A549 (cell line): ENCODE results near the gene LOC128125822.

Experiments
- ATAC-seq, 2 experiments: fragments of 200-7000 bp in 1 of 2; fragments of >200 bp in 1 of 2; cut with Nextera tagmentation in 1 of 2; cut with Tn5 transposase in 1 of 2; 3 replicates each; pipeline versions ENCODE4 v1.8.0 to v1.9.1; 2018 to 2020; ENCODE audit warnings: mild to moderate bottlenecking in 1 of 2, moderate library complexity in 1 of 2
- CTCF ChIA-PET: fragments of 300-600 bp; sonication (Branson Sonifier 250); formaldehyde crosslinking; extraction: SDS; loops from one replicate; lab custom pipeline; 2021; ENCODE audit warnings: antibody characterized with exemption, inconsistent platforms; lab: Yijun Ruan, JAX
- POLR2A ChIA-PET: fragments of 350-600 bp; formaldehyde crosslinking; extraction: SDS; loops from one replicate; lab custom pipeline; 2021; ENCODE audit warnings: antibody characterized with exemption, inconsistent platforms; lab: Yijun Ruan, JAX
- DNase-seq, 2 experiments: peaks; one replicate each; pipeline versions ENCODE4 v3.0.0 to v3.0.0-alpha.2; 2011 to 2016; ENCODE audit warnings: low read depth in 1 of 2, low spot score in 1 of 2
- FAIRE-seq: peaks from 2 replicates; lab custom pipeline; 2011; peaks lifted over from hg19 to GRCh38; lab: Jason Lieb, UNC
- H3K27ac ChIP-seq, 2 experiments: fragments of >200 bp; sonication (Bioruptor Twin); formaldehyde crosslinking; 3 replicates each; pipeline ENCODE4 v1.5.1; 2016 to 2017
- H3K4me1 ChIP-seq: fragments of >200 bp; sonication (Bioruptor Twin); formaldehyde crosslinking; 3 replicates; pipeline ENCODE4 v1.6.1; 2016
- H3K4me2 ChIP-seq: fragments of >200 bp; sonication (Bioruptor Twin); formaldehyde crosslinking; 3 replicates; pipeline ENCODE4 v1.6.1; 2016
- H3K4me3 ChIP-seq: fragments of >200 bp; sonication (Bioruptor Twin); formaldehyde crosslinking; 3 replicates; pipeline ENCODE4 v1.5.1; 2016
- H3K9me3 ChIP-seq: fragments of >200 bp; sonication (Bioruptor Twin); formaldehyde crosslinking; 3 replicates; pipeline ENCODE4 v1.6.1; 2016
- CBX2 ChIP-seq: fragments of 200-600 bp; sonication (generic); IDR thresholded peaks from 2 replicates; pipeline ENCODE4 v1.6.1; 2016; ENCODE audit warnings: low read depth, mild to moderate bottlenecking, borderline replicate concordance
- CHD2 ChIP-seq: fragments of 150-350 bp; IDR thresholded peaks from 2 replicates; pipeline ENCODE4 v1.6.1; 2014; ENCODE audit warnings: low read length; ENCODE audit not compliant: partially characterized antibody
- CTCF ChIP-seq: fragments of >200 bp; sonication (Bioruptor Twin); formaldehyde crosslinking; IDR thresholded peaks from 3 replicates; pipeline ENCODE4 v1.5.1; 2016
- EHMT2 ChIP-seq: fragments of 200-600 bp; sonication (generic); IDR thresholded peaks from 2 replicates; pipeline ENCODE4 v1.6.1; 2016; ENCODE audit warnings: antibody characterized with exemption, low read depth, mild to moderate bottlenecking, moderate library complexity
- EP300 ChIP-seq, 2 experiments: fragments of >200 bp; sonication (Bioruptor Twin); formaldehyde crosslinking; IDR thresholded peaks; 2 replicates in 1 of 2; 3 replicates in 1 of 2; pipeline ENCODE4 v1.6.1; 2016 to 2017
- FOSB ChIP-seq: fragments of 250-450 bp; sonication (Bioruptor Pico); IDR thresholded peaks from 2 replicates; pipeline ENCODE4 v1.5.0; 2020; ENCODE audit warnings: mild to moderate bottlenecking, moderate library complexity
- FOSL2 ChIP-seq, 2 experiments: fragments of 450-650 bp in 1 of 2; fragments of >200 bp in 1 of 2; sonication (Bioruptor Twin) in 1 of 2; formaldehyde crosslinking; IDR thresholded peaks; 2 replicates each; pipeline versions ENCODE4 v1.5.0 to v1.6.1; 2016 to 2020; ENCODE audit warnings: mild to moderate bottlenecking in 1 of 2, moderate library complexity in 1 of 2
- FOXS1 ChIP-seq: fragments of 250-450 bp; sonication (Bioruptor Pico); IDR thresholded peaks from 2 replicates; pipeline ENCODE4 v1.5.0; 2020; ENCODE audit warnings: mild to moderate bottlenecking, moderate library complexity
- HES2 ChIP-seq: fragments of >200 bp; sonication (Bioruptor Twin); formaldehyde crosslinking; IDR thresholded peaks from 2 replicates; pipeline ENCODE4 v1.6.1; 2016
- HEYL ChIP-seq: fragments of 250-450 bp; sonication (Bioruptor Pico); IDR thresholded peaks from 2 replicates; pipeline ENCODE4 v1.8.0; 2021; ENCODE audit warnings: mild to moderate bottlenecking, moderate library complexity
- HMGXB4 ChIP-seq: fragments of 250-450 bp; sonication (Bioruptor Pico); IDR thresholded peaks from 2 replicates; pipeline ENCODE4 v1.5.0; 2021; ENCODE audit warnings: mild to moderate bottlenecking, moderate library complexity, borderline replicate concordance
- HOXB5 ChIP-seq: fragments of 250-450 bp; sonication (Bioruptor Pico); IDR thresholded peaks from 2 replicates; pipeline ENCODE4 v1.5.0; 2020; ENCODE audit warnings: mild to moderate bottlenecking, moderate library complexity
- JUN ChIP-seq, 2 experiments: fragments of >200 bp; sonication (Bioruptor Twin); formaldehyde crosslinking; IDR thresholded peaks; 2 replicates in 1 of 2; 3 replicates in 1 of 2; pipeline ENCODE4 v1.6.1; 2016 to 2017
- JUNB ChIP-seq: fragments of >200 bp; sonication (Bioruptor Twin); formaldehyde crosslinking; IDR thresholded peaks from 2 replicates; pipeline ENCODE4 v1.6.1; 2016
- NFE2L2 ChIP-seq: fragments of 150-350 bp; conservative IDR thresholded peaks from 2 replicates; pipeline ENCODE4 v1.6.1; 2014; ENCODE audit warnings: low read length
- NR3C1 ChIP-seq: fragments of >200 bp; sonication (Bioruptor Twin); formaldehyde crosslinking; IDR thresholded peaks from 3 replicates; pipeline ENCODE4 v1.6.1; 2017
- POLR2AphosphoS2 ChIP-seq: conservative IDR thresholded peaks from 2 replicates; pipeline ENCODE4 v1.6.1; 2012; ENCODE audit warnings: low read length, improper control_type of control experiment, inconsistent platforms
- RCOR1 ChIP-seq: fragments of 150-350 bp; IDR thresholded peaks from 2 replicates; pipeline ENCODE4 v1.6.1; 2014; ENCODE audit warnings: antibody characterized with exemption, low read length, low read depth
- RNF2 ChIP-seq: fragments of 200-600 bp; sonication (generic); IDR thresholded peaks from 2 replicates; pipeline ENCODE4 v1.6.1; 2016; ENCODE audit warnings: low read depth, mild to moderate bottlenecking, antibody characterized with exemption, moderate library complexity, borderline replicate concordance
- ZC3H11A ChIP-seq: fragments of 450-650 bp; IDR thresholded peaks from 2 replicates; pipeline ENCODE4 v1.6.1; 2014; ENCODE audit warnings: antibody characterized with exemption, mild to moderate bottlenecking
- WGBS: methylation state at CpG from one replicate; pipeline ENCODE4 v1.1.6; 2017; ENCODE audit errors: missing lambda C conversion rate; 5-methylcytosine and 5-hydroxymethylcytosine counted together

LOC128125822 gene

GRCh38 chr6:63576985-63577712 is 4.9 kb downstream of the LOC128125822 start:
- FAIRE-seq: no peak
- no peak for ATAC-seq
- H3K4me1 ChIP-seq: peaks cover 53% of the 10 kb centered on the region
- ChIA-PET CTCF (interaction anchor here (0.6 to 1.7 kb wide), 6 partner anchors 15 to 225 kb away, joined by 3 to 8 read pairs (median 4); no protein-coding TSS in a partner anchor), POLR2A (interaction anchor here (1.6 kb wide), 1 partner anchor 135 kb away, joined by 8 read pairs; no protein-coding TSS in a partner anchor)
- H3K9me3 ChIP-seq: no peaks in the 10 kb centered on the region
- TF ChIP-seq POLR2AphosphoS2 (no peak), FOXS1 (CRISPR knock-in tag) (no peak), EHMT2 (no peak), CHD2 (no peak), JUN (IDR thresholded peaks at IDR 0.05) (peak in 1 of 2 experiments; percentile 12; a peak in 2 of 5 replicates), RCOR1 (no peak), RNF2 (no peak), HEYL (CRISPR knock-in tag) (no peak), HMGXB4 (CRISPR knock-in tag) (0 out of 2 replicates have a peak, but pooled peaks have one; percentile 21)
- 58% methylated on average over 5 of the region's 5 CpGs for WGBS
- DNase-seq: no peak
- H3K27ac ChIP-seq: peak overlapping the region in 1 of 2 experiments; percentile 73; a peak in 3 of 6 replicates
- peak overlapping the region; percentile 54 for H3K4me3 ChIP-seq
- peak overlapping the region; percentile 78 for H3K4me2 ChIP-seq

- peak overlapping the region; percentile 78 for H3K4me2 ChIP-seq
- ChIA-PET CTCF (no interaction called here), POLR2A (no interaction called here)
- H3K9me3 ChIP-seq: no peaks in the 10 kb centered on the region
- no peak for DNase-seq
- WGBS: 85% methylated on average over 2 of the region's 2 CpGs
- FAIRE-seq: no peak
- 0 out of 6 replicates have a peak overlapping the region, but pooled peaks of 1 of the 2 experiments have one; percentile 46 for H3K27ac ChIP-seq
- TF ChIP-seq EP300 (IDR thresholded peaks at IDR 0.05) (no peak), HMGXB4 (CRISPR knock-in tag) (no peak), ZC3H11A (no peak), NFE2L2 (no peak), HOXB5 (CRISPR knock-in tag) (no peak), HES2 (no peak), CTCF (no peak), FOSB (CRISPR knock-in tag) (no peak), FOSL2 (IDR thresholded peaks at IDR 0.05) (no peak), FOSL2 (CRISPR knock-in tag; IDR thresholded peaks at IDR 0.05) (no peak), CBX2 (no peak), JUNB (no peak), NR3C1 (no peak), HEYL (CRISPR knock-in tag) (no peak)
- H3K4me3 ChIP-seq: peak overlapping the region; percentile 54
- no peak for ATAC-seq
- peaks cover 66% of the 10 kb centered on the region for H3K4me1 ChIP-seq
Measured at GRCh38 chr6:63578757-63579156, 6.5 kb downstream of the LOC128125822 start.
